BLaER1 treated with 17β-estradiol and CSF1 and Interleukin-3, amounts not matched to agents 10 nM and 100 nM (cell line): ENCODE results near the gene ADCY4.

Experiments used
- H3K27ac ChIP-seq, 11 experiments: shearing (Covaris generic); formaldehyde crosslinking; 2 replicates each; pipeline ENCODE4 v1.8.1; 2022
- H3K27me3 ChIP-seq, 11 experiments: shearing (Covaris generic); formaldehyde crosslinking; 2 replicates each; pipeline ENCODE4 v1.8.1; 2022
- H3K36me3 ChIP-seq, 11 experiments: shearing (Covaris generic); formaldehyde crosslinking; 2 replicates each; pipeline ENCODE4 v1.8.1; 2022
- H3K4me1 ChIP-seq, 10 experiments: shearing (Covaris generic); formaldehyde crosslinking; 2 replicates each; pipeline ENCODE4 v1.8.1; 2022
- H3K4me2 ChIP-seq, 11 experiments: shearing (Covaris generic); formaldehyde crosslinking; 2 replicates each; pipeline ENCODE4 v1.8.1; 2022
- H3K4me3 ChIP-seq, 10 experiments: shearing (Covaris generic); formaldehyde crosslinking; 2 replicates each; pipeline ENCODE4 v1.8.1; 2022
- H3K9ac ChIP-seq, 11 experiments: shearing (Covaris generic); formaldehyde crosslinking; 2 replicates each; pipeline ENCODE4 v1.8.1; 2022
- H3K9me3 ChIP-seq, 11 experiments: shearing (Covaris generic); formaldehyde crosslinking; replicated peaks in 1 of 11; 2 replicates each; pipeline ENCODE4 v1.8.1; 2022
- H4K20me1 ChIP-seq, 11 experiments: shearing (Covaris generic); formaldehyde crosslinking; 2 replicates each; pipeline ENCODE4 v1.8.1; 2022
- Cebpa-rat ChIP-seq, 11 experiments: shearing (Covaris generic); IDR thresholded peaks; 2 replicates each; pipeline ENCODE4 v1.8.1; 2022

Gene ADCY4

GRCh38 chr14:24321212-24321975 is 13.5 kb downstream of the ADCY4 start:
- peak overlapping the region in 2 of 11 experiments; percentile 46 to 50; a peak in 1 of 22 replicates for H3K4me2 ChIP-seq
- no peak overlapping the region for H3K4me3 ChIP-seq
- no peaks in the 10 kb centered on the region for H3K27me3 ChIP-seq
- H3K9ac ChIP-seq: no peak overlapping the region
- no peak for TF ChIP-seq Cebpa-rat (IDR thresholded peaks at IDR 0.05)
- no peak overlapping the region for H3K27ac ChIP-seq
- H4K20me1 ChIP-seq: no peaks in the 10 kb centered on the region
- peaks cover under 1 to 18% (median 4%) of the 10 kb centered on the region in 11 experiments; a peak in 16 of 22 replicates for H3K36me3 ChIP-seq
- no peaks in the 10 kb centered on the region for H3K9me3 ChIP-seq
- peaks cover 22 to 75% (median 57%) of the 10 kb centered on the region in 10 experiments for H3K4me1 ChIP-seq

DNA sequence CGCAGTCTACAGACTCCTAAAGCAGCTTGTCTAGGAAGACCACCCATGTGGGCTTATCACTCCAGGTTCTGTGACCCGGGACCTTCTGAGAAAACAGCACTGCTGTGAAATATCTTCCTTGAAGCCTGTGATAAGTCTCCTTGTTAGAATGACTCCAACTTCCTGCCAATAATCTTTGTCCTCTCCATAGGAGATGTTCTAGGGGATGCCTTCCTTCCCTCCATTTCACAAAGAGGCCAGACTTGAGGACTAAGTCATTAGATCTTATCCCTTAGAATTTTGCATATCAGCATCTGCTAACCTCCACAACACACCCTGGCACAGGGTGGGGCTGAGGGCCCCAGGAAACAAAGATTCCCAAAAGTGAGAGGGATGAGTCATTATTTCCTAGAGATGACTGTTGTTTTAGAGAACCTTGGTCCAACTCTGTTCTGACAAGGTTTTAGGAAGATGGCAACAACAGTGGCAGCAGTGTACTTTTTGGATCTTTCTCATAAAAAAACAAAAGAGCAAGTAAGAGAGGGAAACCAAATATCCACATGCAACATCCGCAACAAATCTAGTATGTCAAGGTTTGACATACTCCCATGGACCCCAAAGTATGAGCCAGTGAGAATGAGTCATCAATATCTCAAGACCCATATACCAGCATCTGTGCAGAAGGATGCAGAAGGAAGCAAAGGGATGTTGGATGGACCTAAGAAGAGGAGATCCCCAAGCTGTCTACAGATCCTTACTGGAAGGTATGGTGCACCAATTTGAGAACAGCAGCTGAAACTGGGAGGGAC is 17.5 kb downstream of the ADCY4 start:
- peaks cover 31 to 78% (median 69%) of the 10 kb centered on the region in 10 experiments for H3K4me1 ChIP-seq
- H3K4me3 ChIP-seq: peak overlapping the region in 1 of 10 experiments; percentile 16; a peak in 1 of 20 replicates
- H3K9ac ChIP-seq: peak overlapping the region in 3 of 11 experiments; percentile 6 to 32 (median 11); a peak in 3 of 22 replicates
- H4K20me1 ChIP-seq: no peaks in the 10 kb centered on the region
- H3K36me3 ChIP-seq: peaks cover 9 to 44% (median 19%) of the 10 kb centered on the region in 11 experiments; a peak in 20 of 22 replicates
- H3K4me2 ChIP-seq: peak overlapping the region in 10 of 11 experiments; percentile 5 to 100 (median 90); a peak in 19 of 22 replicates
- no peaks in the 10 kb centered on the region for H3K27me3 ChIP-seq
- no peak for TF ChIP-seq Cebpa-rat (IDR thresholded peaks at IDR 0.05)
- peak overlapping the region in 9 of 11 experiments; percentile 21 to 94 (median 92); a peak in 15 of 22 replicates for H3K27ac ChIP-seq
- H3K9me3 ChIP-seq: no peaks in the 10 kb centered on the region

GRCh38 chr14:24316597-24316950 is 18.3 kb downstream of the ADCY4 start:
- no peak overlapping the region; a peak in 1 of 20 replicates for H3K4me3 ChIP-seq
- no peaks in the 10 kb centered on the region for H3K9me3 ChIP-seq
- TF ChIP-seq Cebpa-rat (IDR thresholded peaks at IDR 0.05): no peak
- peak overlapping the region in 8 of 11 experiments; percentile 43 to 100 (median 95); a peak in 17 of 22 replicates for H3K4me2 ChIP-seq
- peak overlapping the region in 9 of 11 experiments; percentile 21 to 94 (median 92); a peak in 16 of 22 replicates for H3K27ac ChIP-seq
- peaks cover 9 to 44% (median 19%) of the 10 kb centered on the region in 11 experiments; a peak in 20 of 22 replicates for H3K36me3 ChIP-seq
- H3K9ac ChIP-seq: peak overlapping the region in 5 of 11 experiments; percentile 6 to 57 (median 19); a peak in 6 of 22 replicates
- H3K27me3 ChIP-seq: no peaks in the 10 kb centered on the region
- H3K4me1 ChIP-seq: peaks cover 38 to 78% (median 74%) of the 10 kb centered on the region in 10 experiments
- no peaks in the 10 kb centered on the region for H4K20me1 ChIP-seq

GRCh38 chr14:24315807-24316596 is 18.9 kb downstream of the ADCY4 start:
- Histone ChIP-seq H4K20me1 (no peaks in the 10 kb centered on the region), H3K9me3 (no peaks in the 10 kb centered on the region), H3K27me3 (no peaks in the 10 kb centered on the region), H3K4me1 (peaks cover 44 to 83% (median 80%) of the 10 kb centered on the region in 10 experiments), H3K36me3 (peaks cover 9 to 44% (median 19%) of the 10 kb centered on the region in 11 experiments; a peak in 20 of 22 replicates), H3K9ac (peak overlapping the region in 7 of 11 experiments; percentile 6 to 88 (median 12); a peak in 3 of 22 replicates), H3K4me3 (peak overlapping the region in 1 of 10 experiments; percentile 70; a peak in 2 of 20 replicates), H3K4me2 (peak overlapping the region in 10 of 11 experiments; percentile 85 to 100 (median 97); a peak in 17 of 22 replicates), H3K27ac (peak overlapping the region in 9 of 11 experiments; percentile 21 to 94 (median 92); a peak in 17 of 22 replicates)
- TF ChIP-seq Cebpa-rat (IDR thresholded peaks at IDR 0.05): no peak

DNA sequence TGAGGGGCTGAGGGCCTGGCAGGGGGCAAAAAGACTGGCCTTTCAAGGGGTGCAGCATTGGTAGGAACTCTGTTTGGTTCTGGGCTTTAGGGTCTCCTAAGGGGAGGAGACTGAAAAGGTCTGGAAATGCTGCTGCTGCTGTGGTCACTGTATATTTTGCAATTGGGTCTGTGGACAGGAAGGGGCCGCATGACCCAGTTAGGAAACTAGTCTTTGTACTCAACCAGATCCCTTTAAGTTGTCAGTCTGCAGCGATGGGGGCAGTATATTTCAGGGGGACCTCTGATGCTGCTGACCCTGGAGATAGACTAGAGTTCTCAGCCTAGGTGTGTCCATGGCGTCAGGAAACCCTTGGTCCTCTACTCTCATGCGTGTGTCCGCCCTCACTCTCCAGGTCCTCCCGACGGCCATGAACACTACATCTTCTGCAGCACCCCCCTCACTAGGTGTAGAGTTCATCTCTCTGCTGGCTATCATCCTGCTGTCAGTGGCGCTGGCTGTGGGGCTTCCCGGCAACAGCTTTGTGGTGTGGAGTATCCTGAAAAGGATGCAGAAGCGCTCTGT is 19.5 kb downstream of the ADCY4 start:
- TF ChIP-seq Cebpa-rat (IDR thresholded peaks at IDR 0.05): no peak
- Histone ChIP-seq H3K27ac (peak overlapping the region; percentile 54 to 96 (median 92); a peak in 18 of 22 replicates), H3K9ac (peak overlapping the region; percentile 8 to 91 (median 88); a peak in 13 of 22 replicates)

DNA sequence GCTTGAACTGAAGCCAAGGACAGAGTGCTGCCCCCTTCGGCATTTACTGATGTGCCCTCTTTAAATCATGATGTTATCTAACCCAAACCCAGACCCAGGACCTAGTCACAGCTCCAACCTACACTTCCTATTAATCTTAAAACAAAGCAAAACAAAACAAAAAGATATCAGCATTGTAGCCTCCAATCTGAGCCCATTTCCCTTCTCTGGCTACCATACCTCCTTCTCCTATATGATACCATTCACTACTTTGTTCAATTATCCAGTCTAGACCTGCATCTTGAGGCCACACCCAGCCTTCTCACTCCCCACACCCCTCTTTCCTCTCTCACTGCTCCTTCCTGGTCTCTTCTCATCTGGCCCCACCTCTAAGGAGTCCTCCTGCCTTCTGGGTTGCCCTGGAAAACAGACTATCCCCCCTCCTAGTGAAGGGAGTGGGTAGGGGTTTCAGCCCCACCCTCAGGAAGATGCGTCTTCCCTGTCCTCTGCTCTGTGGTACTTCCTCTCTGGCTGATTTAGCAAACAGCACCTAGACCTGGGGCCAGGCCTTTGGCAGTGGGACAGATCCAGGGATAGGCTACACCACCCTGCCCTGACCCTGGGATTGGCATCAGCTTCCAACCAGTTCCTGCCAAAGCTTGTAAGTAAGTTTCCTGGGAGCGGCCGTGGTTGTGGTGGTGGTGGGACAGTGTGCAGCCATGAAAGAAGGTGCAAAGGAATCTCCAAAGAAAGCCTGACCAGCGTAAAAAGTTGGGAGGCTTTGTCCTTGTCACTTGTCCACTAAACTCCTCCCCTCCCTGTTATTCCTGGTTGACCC is 20.3 kb downstream of the ADCY4 start:
- Histone ChIP-seq H3K9me3 (no peaks in the 10 kb centered on the region), H3K36me3 (peaks cover 9 to 50% (median 20%) of the 10 kb centered on the region in 11 experiments; a peak in 20 of 22 replicates), H3K27ac (peak overlapping the region; percentile 54 to 96 (median 92); a peak in 21 of 22 replicates), H3K9ac (peak overlapping the region; percentile 8 to 91 (median 88); a peak in 18 of 22 replicates), H3K4me2 (peak overlapping the region; percentile 85 to 100 (median 97)), H3K27me3 (no peaks in the 10 kb centered on the region), H3K4me3 (peak overlapping the region in 7 of 10 experiments; percentile 16 to 80 (median 70); a peak in 10 of 20 replicates), H3K4me1 (peaks cover 58 to 96% (median 93%) of the 10 kb centered on the region in 10 experiments), H4K20me1 (peaks cover 0 to 12% (median 5%) of the 10 kb centered on the region in 11 experiments; a peak in 7 of 22 replicates)
- no peak for TF ChIP-seq Cebpa-rat (IDR thresholded peaks at IDR 0.05)

More for the DNA sequence above, 19.5 kb downstream of the ADCY4 start:
- Histone ChIP-seq H3K9me3 (no peaks in the 10 kb centered on the region), H3K36me3 (peaks cover 9 to 44% (median 19%) of the 10 kb centered on the region in 11 experiments; a peak in 20 of 22 replicates), H3K4me2 (peak overlapping the region; percentile 85 to 100 (median 97)), H3K4me3 (peak overlapping the region in 5 of 10 experiments; percentile 16 to 80 (median 71); a peak in 6 of 20 replicates), H4K20me1 (peaks cover 0 to 4% (median 0%) of the 10 kb centered on the region in 11 experiments; a peak in 5 of 22 replicates), H3K4me1 (peaks cover 51 to 89% (median 86%) of the 10 kb centered on the region in 10 experiments), H3K27me3 (no peaks in the 10 kb centered on the region)

GRCh38 chr14:24313913-24314312 is 21.0 kb downstream of the ADCY4 start:
- Histone ChIP-seq H3K9me3 (no peaks in the 10 kb centered on the region), H3K36me3 (peaks cover 9 to 57% (median 27%) of the 10 kb centered on the region in 11 experiments; a peak in 21 of 22 replicates), H3K4me2 (peak overlapping the region; percentile 85 to 100 (median 97)), H3K4me1 (peaks cover 65 to 100% (median 99%) of the 10 kb centered on the region in 10 experiments), H4K20me1 (peaks cover 0 to 17% (median 5%) of the 10 kb centered on the region in 11 experiments; a peak in 7 of 22 replicates), H3K27me3 (no peaks in the 10 kb centered on the region), H3K9ac (peak overlapping the region in 10 of 11 experiments; percentile 46 to 91 (median 88); a peak in 19 of 22 replicates), H3K27ac (peak overlapping the region; percentile 54 to 96 (median 92); a peak in 21 of 22 replicates), H3K4me3 (peak overlapping the region in 8 of 10 experiments; percentile 16 to 80 (median 51); a peak in 13 of 20 replicates)
- no peak for TF ChIP-seq Cebpa-rat (IDR thresholded peaks at IDR 0.05)
